GM06990 (cell line): ENCODE results near the gene CCDC33.

Experiments used
- DNase-seq: peaks from one replicate; pipeline ENCODE4 v3.0.0-alpha.2; 2011; ENCODE audit not compliant: insufficient read length; ENCODE audit errors: extremely low read depth
- H3K27me3 ChIP-seq: replicated peaks from 2 replicates; pipeline ENCODE4 v1.6.0; 2011; ENCODE audit warnings: low read length; ENCODE audit not compliant: control insufficient read depth, insufficient read depth
- H3K36me3 ChIP-seq: 2 replicates; pipeline ENCODE4 v1.5.1; 2011; ENCODE audit warnings: low read length; ENCODE audit not compliant: control insufficient read depth, insufficient read depth
- H3K4me3 ChIP-seq: replicated peaks from 2 replicates; pipeline ENCODE4 v1.5.1; 2011; ENCODE audit warnings: low read depth, mild to moderate bottlenecking, control low read depth, low read length
- CTCF ChIP-seq: IDR thresholded peaks from 2 replicates; pipeline ENCODE4 v1.5.1; 2011; ENCODE audit warnings: low read length, control low read depth, mild to moderate bottlenecking, inconsistent platforms; ENCODE audit not compliant: insufficient read depth, poor library complexity, severe bottlenecking

CCDC33 gene

GRCh38 chr15:74383286-74383685 is 147.2 kb downstream of the CCDC33 start:
- no peak for TF ChIP-seq CTCF
- Histone ChIP-seq H3K27me3 (no peaks in the 10 kb centered on the region), H3K4me3 (no peak overlapping the region), H3K36me3 (no peaks in the 10 kb centered on the region)
- no peak for DNase-seq

- no peak overlapping the region for H3K4me3 ChIP-seq
- TF ChIP-seq CTCF, result peak; percentile 39
- H3K36me3 ChIP-seq, result no peaks in the 10 kb centered on the region
- no peaks in the 10 kb centered on the region for H3K27me3 ChIP-seq
- peak; percentile 87 for DNase-seq
Observed at GRCh38 chr15:74383695-74384565, 147.8 kb downstream of the CCDC33 start.

DNA sequence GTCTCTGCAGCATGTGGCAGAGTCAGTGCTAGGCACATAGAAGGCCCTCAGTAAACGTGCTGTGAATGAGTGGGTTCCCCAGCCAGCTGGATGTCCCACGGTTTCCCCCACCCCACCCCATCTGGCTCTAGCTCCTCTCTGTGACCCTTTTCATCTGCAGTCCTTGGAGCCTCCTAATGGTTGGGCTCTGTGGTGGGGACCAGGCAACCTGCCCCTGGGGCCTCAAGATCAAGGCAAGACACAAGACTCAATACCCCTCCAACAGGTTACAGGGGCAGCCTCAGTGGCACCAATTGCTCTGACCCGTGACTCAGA is 148.4 kb downstream of the CCDC33 start:
- no peak for DNase-seq
- no peak for TF ChIP-seq CTCF
- peak overlapping the region; percentile 6 for H3K4me3 ChIP-seq
- H3K27me3 ChIP-seq, result no peaks in the 10 kb centered on the region
- no peaks in the 10 kb centered on the region for H3K36me3 ChIP-seq

DNA sequence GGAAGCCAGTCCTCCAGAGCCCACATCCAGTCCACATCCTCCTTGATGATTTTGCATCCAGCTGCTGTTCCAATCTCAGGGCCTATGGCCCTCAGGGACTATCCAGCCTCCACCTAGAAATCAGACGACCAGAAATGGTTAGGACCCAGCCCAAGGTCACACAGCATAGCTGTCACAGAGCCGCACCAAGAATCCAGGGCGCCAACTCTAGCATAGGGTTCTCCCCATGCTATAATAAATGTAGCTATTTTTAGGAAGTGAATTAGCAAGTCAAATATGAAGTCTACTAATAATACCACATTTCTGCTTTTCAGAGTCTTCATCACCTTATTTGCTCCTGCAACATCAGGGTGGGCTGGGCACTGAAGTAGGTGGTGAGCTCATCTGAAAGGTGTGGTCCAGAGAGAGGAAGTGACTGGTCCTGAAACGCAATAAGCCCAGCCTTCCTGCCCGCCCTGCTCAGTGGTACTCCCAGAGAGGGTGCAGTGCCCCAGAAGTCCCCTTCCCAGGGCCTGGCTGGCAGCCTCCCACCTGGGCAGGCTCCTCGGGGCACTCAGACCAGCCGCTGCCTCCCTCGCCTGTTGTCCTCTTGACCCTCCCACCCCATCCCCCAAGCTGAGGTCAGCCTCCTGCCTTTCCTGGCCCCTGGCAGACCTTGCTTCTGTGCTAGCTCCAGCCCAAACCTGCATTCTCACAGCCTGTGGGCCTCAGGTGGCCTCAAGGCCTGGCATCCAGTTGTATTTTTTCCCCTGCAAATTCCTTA is 148.9 kb downstream of the CCDC33 start:
- no peak for TF ChIP-seq CTCF
- peak; percentile 86 for DNase-seq
- H3K4me3 ChIP-seq, result peak overlapping the region; percentile 6

GRCh38 chr15:74385733-74386132 is 149.6 kb downstream of the CCDC33 start:
- Histone ChIP-seq H3K4me3 (no peak overlapping the region), H3K36me3 (no peaks in the 10 kb centered on the region), H3K27me3 (no peaks in the 10 kb centered on the region)
- no peak for TF ChIP-seq CTCF
- no peak for DNase-seq

More for the DNA sequence above, 148.9 kb downstream of the CCDC33 start:
- H3K27me3 ChIP-seq, result no peaks in the 10 kb centered on the region
- H3K36me3 ChIP-seq, result no peaks in the 10 kb centered on the region
